Measurements from ENCODE around the gene BMP6. TPM values are rescaled to one million over a fixed set of nuclear protein-coding genes. Genes with fewer than 3 reads are reported as not detected.

The BMP6 gene
- total RNA-seq, 1 experiment from 2014 or later, result 0.28 TPM

DNA sequence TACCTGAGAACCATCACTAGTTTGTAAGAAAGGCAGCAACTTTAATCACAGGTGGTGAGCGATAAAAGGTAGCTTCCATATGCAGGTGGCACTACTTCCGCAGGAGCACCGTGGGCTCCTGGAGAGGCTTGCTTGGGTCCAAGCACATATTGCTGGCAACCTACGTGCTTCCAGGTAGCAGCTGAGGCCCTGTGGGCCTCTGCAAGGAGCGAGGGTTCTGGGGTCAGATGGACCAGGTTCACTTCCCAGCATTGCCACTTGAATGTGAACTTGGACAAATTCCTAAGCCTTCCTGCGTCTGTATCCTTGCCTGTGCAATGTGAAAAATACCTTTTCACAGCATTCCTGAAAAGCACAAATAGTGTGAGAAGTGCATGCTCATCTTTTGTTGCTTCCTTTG is 153.7 kb downstream of the BMP6 start:
- H2AK5ac ChIP-seq (ENCODE audit: insufficient read length, low read length), result no peak overlapping the region
- no peaks in the 10 kb centered on the region for H4K20me1 ChIP-seq (ENCODE audit: control insufficient read depth, insufficient read depth, insufficient read length)
- no peak overlapping the region for H4K5ac ChIP-seq (ENCODE audit: insufficient read length, low read depth, low read length)
- no peaks in the 10 kb centered on the region for H3K79me2 ChIP-seq (ENCODE audit: insufficient read depth, low read length)
- WGBS (ENCODE audit: extremely low coverage, insufficient read length, low lambda C conversion rate), result no CpG with 5 or more reads among the region's 6 CpGs
- no peak overlapping the region for H2BK120ac ChIP-seq (ENCODE audit: low read depth, low read length, poor library complexity, severe bottlenecking)
- TF ChIP-seq, protein P1, sequence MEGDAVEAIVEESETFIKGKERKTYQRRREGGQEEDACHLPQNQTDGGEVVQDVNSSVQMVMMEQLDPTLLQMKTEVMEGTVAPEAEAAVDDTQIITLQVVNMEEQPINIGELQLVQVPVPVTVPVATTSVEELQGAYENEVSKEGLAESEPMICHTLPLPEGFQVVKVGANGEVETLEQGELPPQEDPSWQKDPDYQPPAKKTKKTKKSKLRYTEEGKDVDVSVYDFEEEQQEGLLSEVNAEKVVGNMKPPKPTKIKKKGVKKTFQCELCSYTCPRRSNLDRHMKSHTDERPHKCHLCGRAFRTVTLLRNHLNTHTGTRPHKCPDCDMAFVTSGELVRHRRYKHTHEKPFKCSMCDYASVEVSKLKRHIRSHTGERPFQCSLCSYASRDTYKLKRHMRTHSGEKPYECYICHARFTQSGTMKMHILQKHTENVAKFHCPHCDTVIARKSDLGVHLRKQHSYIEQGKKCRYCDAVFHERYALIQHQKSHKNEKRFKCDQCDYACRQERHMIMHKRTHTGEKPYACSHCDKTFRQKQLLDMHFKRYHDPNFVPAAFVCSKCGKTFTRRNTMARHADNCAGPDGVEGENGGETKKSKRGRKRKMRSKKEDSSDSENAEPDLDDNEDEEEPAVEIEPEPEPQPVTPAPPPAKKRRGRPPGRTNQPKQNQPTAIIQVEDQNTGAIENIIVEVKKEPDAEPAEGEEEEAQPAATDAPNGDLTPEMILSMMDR (conservative IDR thresholded peaks at IDR 0.05), result no peak
- no peak for DNase-seq
- H3K23ac ChIP-seq (ENCODE audit: insufficient read length, low read depth, low read length), result no peak overlapping the region
- no peaks in the 10 kb centered on the region for H3K9me3 ChIP-seq (ENCODE audit: control insufficient read depth, low read depth, low read length)
- H3K4me1 ChIP-seq (ENCODE audit: insufficient read depth, low read length), result no peaks in the 10 kb centered on the region
- no peak overlapping the region for H3K4ac ChIP-seq (ENCODE audit: low read depth, low read length)
- no peak overlapping the region for H2BK12ac ChIP-seq (ENCODE audit: insufficient read length, low read depth, low read length)
- H2BK15ac ChIP-seq (ENCODE audit: low read depth, low read length), result no peak overlapping the region
- H2AFZ ChIP-seq (ENCODE audit: low read length), result no peak overlapping the region
- no peak overlapping the region for H3K18ac ChIP-seq (ENCODE audit: insufficient read length, low read depth, low read length)
- H2BK20ac ChIP-seq (ENCODE audit: low read depth, low read length, poor library complexity, severe bottlenecking), result no peak overlapping the region
- no peaks in the 10 kb centered on the region for H3K27me3 Mint-ChIP-seq (ENCODE audit: low read depth)
- H2BK5ac ChIP-seq (ENCODE audit: insufficient read length, low read length), result no peak overlapping the region
- H3K36me3 Mint-ChIP-seq (ENCODE audit: insufficient read depth in 1 of 3, low read depth in 3 of 3), result peaks cover 27 to 35% (median 31%) of the 10 kb centered on the region in 3 experiments; a peak in 6 of 7 replicates
- H3K23me2 ChIP-seq (ENCODE audit: insufficient read length, low read depth, low read length, poor library complexity, severe bottlenecking), result no peaks in the 10 kb centered on the region
- no peaks in the 10 kb centered on the region for H3K9me3 Mint-ChIP-seq
- no peak overlapping the region for H3K4me3 Mint-ChIP-seq
- H3K4me1 Mint-ChIP-seq, result peaks cover 0 to 6% of the 10 kb centered on the region in 2 experiments; a peak in 2 of 4 replicates
- no peaks in the 10 kb centered on the region for H3K27me3 ChIP-seq (ENCODE audit: insufficient read depth, low read length)
- no peak overlapping the region for H4K8ac ChIP-seq (replicated peaks; ENCODE audit: insufficient read length, low read depth, low read length)
- H4K91ac ChIP-seq (ENCODE audit: insufficient read length, low read depth, low read length), result no peak overlapping the region
- H3K14ac ChIP-seq (ENCODE audit: insufficient read depth, low read length), result no peak overlapping the region
- no peaks in the 10 kb centered on the region for H3K79me1 ChIP-seq (ENCODE audit: insufficient read depth, low read depth, low read length, poor library complexity, severe bottlenecking)
- H3K27ac Mint-ChIP-seq, result no peak overlapping the region
- H3K27ac ChIP-seq (ENCODE audit: insufficient read length, low read depth, low read length), result no peak overlapping the region
- no peak overlapping the region for H3K9ac ChIP-seq (ENCODE audit: extremely low read depth, insufficient read length, low read length)
- H3T11ph ChIP-seq (ENCODE audit: low read length), result no peak overlapping the region
- H3K56ac ChIP-seq (ENCODE audit: insufficient read length, low read depth, low read length), result no peak overlapping the region
- H3K4me2 ChIP-seq (ENCODE audit: insufficient read depth, insufficient read length, low read length), result no peak overlapping the region
